Measurements from ENCODE around the gene SPINDOC.

Gene SPINDOC

GRCh38 chr11:63833048-63833447, 19.8 kb downstream of the SPINDOC start:
- DNase-seq (ENCODE audit: low spot score): no peak

GRCh38 chr11:63834535-63835157, 21.4 kb downstream of the SPINDOC start:
- DNase-seq (ENCODE audit: low spot score): no peak

- no peak for DNase-seq (ENCODE audit: low spot score)
Observed at GRCh38 chr11:63835158-63835545, 21.9 kb downstream of the SPINDOC start.

GRCh38 chr11:63837027-63837688, 23.9 kb downstream of the SPINDOC start:
- peak; percentile 79 for DNase-seq (ENCODE audit: low spot score)

GRCh38 chr11:63837739-63838138, 24.5 kb downstream of the SPINDOC start:
- no peak for DNase-seq (ENCODE audit: low spot score)

GRCh38 chr11:63838150-63838677, 25.0 kb downstream of the SPINDOC start:
- no peak for DNase-seq (ENCODE audit: low spot score)

- DNase-seq (ENCODE audit: low spot score): peak; percentile 97
Observed at GRCh38 chr11:63838678-63839507, 25.6 kb downstream of the SPINDOC start, which contains the start of gene MARK2. MARK2 (plus strand) TSS chr11:63839110; CDS start chr11:63839507, 397 bp downstream.

GRCh38 chr11:63839508-63840355, 26.5 kb downstream of the SPINDOC start:
- no peak for DNase-seq (ENCODE audit: low spot score)

GRCh38 chr11:63840356-63841060, 27.3 kb downstream of the SPINDOC start:
- DNase-seq (ENCODE audit: low spot score): no peak

- DNase-seq (ENCODE audit: low spot score): no peak
Observed at GRCh38 chr11:63841554-63841953, 28.3 kb downstream of the SPINDOC start.

GRCh38 chr11:63843041-63843440, 29.8 kb downstream of the SPINDOC start:
- no peak for DNase-seq (ENCODE audit: low spot score)

- no peak for DNase-seq (ENCODE audit: low spot score)
Observed at GRCh38 chr11:63844836-63845235, 31.6 kb downstream of the SPINDOC start.

- DNase-seq (ENCODE audit: low spot score): no peak
Observed at GRCh38 chr11:63845303-63845702, 32.0 kb downstream of the SPINDOC start.

- no peak for DNase-seq (ENCODE audit: low spot score)
Observed at GRCh38 chr11:63845911-63846310, 32.7 kb downstream of the SPINDOC start.

GRCh38 chr11:63846897-63847296, 33.6 kb downstream of the SPINDOC start:
- DNase-seq (ENCODE audit: low spot score): no peak

GRCh38 chr11:63847363-63847762, 34.1 kb downstream of the SPINDOC start:
- peak; percentile 41 for DNase-seq (ENCODE audit: low spot score)

GRCh38 chr11:63849691-63850090, 36.4 kb downstream of the SPINDOC start:
- DNase-seq (ENCODE audit: low spot score): no peak

GRCh38 chr11:63850920-63851319, 37.7 kb downstream of the SPINDOC start:
- DNase-seq (ENCODE audit: low spot score): no peak

GRCh38 chr11:63851364-63851763, 38.1 kb downstream of the SPINDOC start:
- no peak for DNase-seq (ENCODE audit: low spot score)

- DNase-seq (ENCODE audit: low spot score): no peak
Observed at GRCh38 chr11:63853476-63853875, 40.2 kb downstream of the SPINDOC start.

- DNase-seq (ENCODE audit: low spot score): no peak
Observed at GRCh38 chr11:63854696-63855095, 41.4 kb downstream of the SPINDOC start.

Data from LoVo (cell line).